Limb (tissue), 2 donors: Measurements from ENCODE around the gene AXIN1.
A peak's percentile ranks its signal among the peaks of the same experiment; 100 is the strongest.
"Not testable (repeated sequence)": the region's sequence is repeated elsewhere in the genome, so short reads cannot be mapped to it uniquely, and the experiment has no call there.

Source experiments
- DNase-seq, 2 donors: peaks; one replicate each; pipeline ENCODE4 v3.0.0-alpha.2; 2016; ENCODE audit errors: extremely low spot score in 2 of 2

AXIN1 gene

GRCh38 chr16:334164-334832 is 18.2 kb downstream of the AXIN1 start:
- DNase-seq: not testable (repeated sequence)

- no peak for DNase-seq
These were observed 19.0 kb downstream of the AXIN1 start for GRCh38 chr16:333406-334094.

GRCh38 chr16:331181-331814 is 21.2 kb downstream of the AXIN1 start:
- DNase-seq: peak in 1 of 2 donors; percentile 21

GRCh38 chr16:330741-331140 is 21.8 kb downstream of the AXIN1 start:
- no peak for DNase-seq

DNA sequence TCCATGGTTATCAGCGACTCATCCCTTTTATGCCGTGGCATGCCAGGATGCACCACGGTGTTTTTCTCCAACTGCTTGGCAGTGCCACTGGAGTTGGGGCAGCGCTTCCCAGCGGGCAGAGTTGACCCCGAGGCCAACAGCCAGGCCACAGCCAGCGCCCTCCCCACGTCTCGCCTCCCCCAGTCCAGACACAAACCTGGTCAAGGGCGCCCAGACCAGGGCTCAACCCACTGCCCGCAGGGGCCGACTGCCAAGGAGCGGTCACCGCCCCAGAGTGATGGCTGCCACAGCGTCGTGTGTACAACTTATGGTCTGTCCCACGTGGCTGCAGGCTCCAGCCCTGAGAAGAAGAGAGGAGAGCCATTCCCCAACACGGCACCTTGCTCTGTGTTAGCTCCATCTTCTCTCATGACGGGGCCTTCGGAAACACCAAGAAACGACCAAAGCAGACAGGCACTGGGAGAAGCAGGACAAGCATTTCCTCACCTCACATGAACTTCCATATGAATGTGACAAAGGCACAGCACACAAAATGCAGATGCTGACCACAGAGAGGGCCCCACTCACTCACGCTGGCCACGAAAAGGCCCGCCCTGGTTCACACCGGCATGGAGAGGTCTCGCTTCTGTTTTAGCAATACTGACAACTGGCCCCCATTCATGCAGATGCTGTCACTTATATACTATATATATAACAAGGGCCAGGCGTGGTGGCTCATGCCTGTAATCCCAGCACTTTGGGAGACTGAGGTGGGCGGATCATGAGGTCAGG is 27.0 kb downstream of the AXIN1 start:
- DNase-seq: no peak

DNA sequence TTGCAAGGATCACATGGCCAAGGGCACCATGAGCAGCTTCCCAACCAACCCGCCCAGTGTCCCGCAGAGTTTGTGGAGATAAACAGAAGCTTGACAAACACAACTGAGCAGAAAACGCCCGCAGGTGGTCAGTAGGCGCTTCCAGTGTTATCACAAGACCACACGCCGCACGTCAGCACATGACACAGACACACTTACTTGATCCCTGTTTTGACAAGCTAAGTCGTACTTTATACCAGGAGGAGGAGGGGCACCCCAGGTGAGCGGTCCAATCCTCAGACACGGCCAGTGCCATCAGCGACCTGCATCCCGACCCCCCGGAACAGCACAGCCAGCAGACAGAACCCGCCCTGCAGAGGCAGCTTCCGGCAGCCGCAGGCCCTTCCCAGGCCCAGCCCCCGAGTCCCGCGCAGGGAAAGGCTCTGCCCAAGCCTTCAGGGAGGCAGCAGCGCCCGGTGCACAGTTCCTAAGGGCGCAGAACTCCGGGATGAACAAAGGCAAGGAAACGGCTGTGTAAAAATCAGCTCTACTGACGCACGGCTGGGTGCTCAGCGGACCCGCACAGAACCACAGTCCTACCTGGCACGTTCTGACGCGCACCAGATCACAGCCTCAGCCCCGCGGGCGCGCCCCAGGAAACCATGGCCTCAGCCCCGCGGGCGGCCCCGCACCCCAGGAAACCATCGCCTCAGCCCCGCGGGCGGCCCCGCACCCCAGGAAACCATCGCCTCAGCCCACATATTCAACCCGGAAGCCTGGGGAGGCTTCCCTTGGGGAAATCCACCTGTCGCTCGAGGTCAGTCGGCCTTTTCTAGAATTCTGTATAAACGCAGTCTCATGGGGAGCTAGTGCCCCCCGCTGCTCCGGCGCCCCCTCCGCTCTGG is 27.8 kb downstream of the AXIN1 start:
- no peak for DNase-seq

DNA sequence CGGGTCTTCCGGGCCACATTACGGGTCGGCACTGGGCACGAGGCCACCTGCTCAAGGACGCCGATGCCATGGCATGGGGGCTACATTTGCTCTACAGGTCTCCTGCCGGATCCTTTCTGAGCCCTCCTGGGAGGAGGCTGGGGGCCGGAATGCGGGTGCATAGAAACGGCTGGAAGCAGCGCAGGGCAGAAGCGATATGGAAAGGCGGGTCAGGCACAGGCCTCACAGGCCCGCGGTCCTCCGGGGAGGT is 28.4 kb downstream of the AXIN1 start:
- no peak for DNase-seq

DNA sequence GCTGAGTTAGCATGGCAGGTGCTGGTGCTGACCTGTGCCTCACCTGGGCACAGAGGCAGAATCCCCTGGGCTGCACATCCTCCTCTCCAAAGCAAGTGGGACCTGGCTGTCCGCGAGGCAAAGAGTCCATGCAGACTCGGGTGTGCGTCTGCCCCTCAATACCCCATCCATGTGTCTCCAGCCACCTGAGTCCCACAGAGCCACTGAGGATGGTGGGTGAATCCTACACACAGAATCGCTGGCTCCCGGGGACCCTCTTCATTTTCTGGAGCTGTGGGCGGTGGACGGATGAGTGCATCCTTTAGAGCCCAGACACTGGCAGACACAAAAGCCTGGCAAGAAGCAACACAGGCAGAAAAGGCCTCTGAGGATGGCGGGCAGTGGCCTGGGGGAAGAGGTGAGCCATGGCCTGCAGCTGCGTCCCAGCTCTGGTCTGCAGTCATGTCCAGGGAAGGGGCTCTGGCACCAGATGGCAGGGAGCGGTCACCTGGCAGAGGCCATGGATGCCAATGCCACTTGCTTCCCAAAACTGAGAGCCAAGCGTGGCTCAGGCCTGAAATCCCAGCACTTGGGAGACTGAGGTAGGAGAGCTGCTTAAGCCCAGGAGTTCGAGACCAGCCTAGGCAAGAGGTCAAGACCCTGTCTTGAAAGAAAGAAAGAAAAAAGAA is 29.9 kb downstream of the AXIN1 start:
- no peak for DNase-seq

- DNase-seq: no peak
These were observed 31.0 kb downstream of the AXIN1 start for GRCh38 chr16:321532-321931.

DNA sequence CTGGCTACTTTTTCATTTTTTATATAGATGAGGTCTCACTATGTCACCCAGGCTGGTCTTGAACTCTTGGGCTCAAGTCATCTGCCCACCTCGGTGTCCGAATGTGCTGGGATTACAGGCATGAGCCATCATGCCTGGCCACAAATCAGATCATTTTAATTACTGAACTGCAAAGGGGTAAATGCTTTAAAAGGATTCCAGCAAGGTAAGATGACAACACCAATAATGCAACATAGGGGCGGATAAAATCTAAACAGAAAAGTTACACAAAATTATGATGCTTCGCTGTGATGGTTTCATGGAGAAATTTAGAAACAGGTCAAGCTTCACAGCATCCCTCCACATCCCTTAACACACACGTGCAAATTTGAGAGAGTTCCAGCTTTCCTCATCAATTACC is 32.3 kb downstream of the AXIN1 start:
- no peak for DNase-seq

DNA sequence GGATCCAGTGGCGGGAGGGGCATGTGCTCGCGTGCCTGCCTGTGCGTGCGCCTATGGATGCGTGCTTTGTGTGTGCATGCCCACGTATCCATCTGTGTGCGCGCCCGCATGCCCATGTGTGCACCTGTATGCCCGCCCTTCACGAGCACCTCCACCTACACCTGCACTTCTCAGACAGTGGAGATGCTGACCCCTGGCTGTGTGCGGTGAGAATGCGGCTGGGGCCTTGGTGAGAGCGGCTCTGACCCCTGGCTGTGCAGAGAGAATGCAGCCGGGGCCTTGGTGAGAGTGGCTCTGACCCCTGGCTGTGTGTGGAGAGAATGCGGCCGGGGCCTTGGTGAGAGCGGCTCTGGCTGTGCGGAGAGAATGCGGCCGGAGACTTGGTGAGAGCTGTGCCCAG is 33.9 kb downstream of the AXIN1 start:
- DNase-seq: no peak

- DNase-seq: no peak
These were observed 34.9 kb downstream of the AXIN1 start for GRCh38 chr16:317583-317982.

GRCh38 chr16:316741-317464 is 35.6 kb downstream of the AXIN1 start:
- no peak for DNase-seq

- DNase-seq: no peak
These were observed 37.7 kb downstream of the AXIN1 start for GRCh38 chr16:314795-315299.

GRCh38 chr16:314351-314750 is 38.2 kb downstream of the AXIN1 start:
- DNase-seq: no peak

DNA sequence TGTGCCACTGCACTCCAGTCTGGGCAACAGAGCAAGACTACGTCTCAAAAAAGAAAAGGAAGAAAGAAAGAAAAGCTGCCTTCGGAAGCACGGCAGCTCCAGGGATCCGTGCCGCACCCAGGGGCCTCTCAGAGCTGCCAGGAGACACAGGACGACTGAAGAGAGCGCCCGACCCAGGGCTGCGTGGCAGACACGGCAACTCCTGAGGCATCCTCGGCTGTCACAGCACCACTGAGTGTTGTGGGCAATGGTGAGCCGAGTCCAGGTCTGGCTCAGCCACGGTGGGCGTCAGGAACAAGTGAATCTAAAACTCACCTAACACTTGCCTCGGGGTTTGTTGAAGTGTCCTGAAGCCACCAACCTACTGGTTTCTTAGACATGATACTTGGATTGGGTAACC is 40.8 kb downstream of the AXIN1 start:
- no peak for DNase-seq

DNA sequence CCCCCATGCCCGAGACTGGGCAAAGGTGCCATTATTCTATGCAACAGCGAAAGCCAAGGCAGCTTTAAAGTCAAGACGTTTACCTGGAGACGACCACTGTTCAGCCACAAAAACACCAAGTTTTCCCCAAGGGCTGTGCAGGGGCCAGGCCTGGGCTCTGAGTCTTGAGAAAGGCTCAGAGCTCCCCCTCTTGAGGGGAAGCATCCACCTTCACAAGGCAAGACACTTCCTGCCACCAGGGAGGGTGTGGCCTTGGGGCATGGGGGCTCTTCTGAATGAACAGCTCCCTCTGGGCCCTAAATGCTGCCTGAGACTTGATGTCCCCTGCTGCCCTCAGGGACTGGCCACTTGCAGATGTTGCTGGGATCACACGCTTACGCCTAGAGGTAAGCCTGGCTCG is 43.0 kb downstream of the AXIN1 start:
- no peak for DNase-seq

DNA sequence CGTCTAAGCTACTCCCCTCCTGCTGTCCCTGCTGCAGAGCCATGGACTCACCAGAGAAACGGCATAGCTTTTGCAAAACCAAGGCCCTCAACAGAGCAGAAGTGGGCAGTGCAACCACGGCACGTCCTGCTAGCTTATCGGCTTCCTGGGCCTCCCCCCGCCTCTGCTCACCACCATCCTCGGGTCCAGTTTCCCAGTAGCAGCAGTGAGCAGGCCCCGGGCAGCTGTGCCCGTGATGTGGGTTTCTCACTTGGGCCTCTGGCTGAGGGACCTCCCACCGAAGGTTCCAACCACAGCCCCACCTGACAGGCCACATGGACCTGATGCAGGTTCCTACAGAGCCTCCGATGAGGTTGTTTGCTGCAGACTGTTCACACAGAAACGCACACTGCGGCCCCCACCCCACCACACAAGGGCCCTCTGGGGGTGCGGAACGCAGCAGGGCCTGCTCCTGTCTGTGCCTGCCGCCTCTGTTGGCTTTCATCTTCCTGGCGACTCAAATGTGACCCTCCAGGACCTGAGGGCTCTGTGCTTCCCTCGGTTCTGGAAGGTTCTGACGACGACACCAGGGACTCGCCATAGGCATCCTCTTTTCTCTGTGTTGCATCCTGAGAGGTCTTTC is 44.7 kb downstream of the AXIN1 start:
- DNase-seq: no peak

GRCh38 chr16:306911-307370 is 45.6 kb downstream of the AXIN1 start:
- DNase-seq: no peak
